ENCODE data around the gene AKAIN1. TPM values are rescaled to one million over a fixed set of nuclear protein-coding genes. Genes with fewer than 3 reads are reported as not detected.

Gene AKAIN1
- total and polyA plus RNA-seq, 12 donors: 0.28 to 9.7 (median 3.8) TPM; not detected in 4

DNA sequence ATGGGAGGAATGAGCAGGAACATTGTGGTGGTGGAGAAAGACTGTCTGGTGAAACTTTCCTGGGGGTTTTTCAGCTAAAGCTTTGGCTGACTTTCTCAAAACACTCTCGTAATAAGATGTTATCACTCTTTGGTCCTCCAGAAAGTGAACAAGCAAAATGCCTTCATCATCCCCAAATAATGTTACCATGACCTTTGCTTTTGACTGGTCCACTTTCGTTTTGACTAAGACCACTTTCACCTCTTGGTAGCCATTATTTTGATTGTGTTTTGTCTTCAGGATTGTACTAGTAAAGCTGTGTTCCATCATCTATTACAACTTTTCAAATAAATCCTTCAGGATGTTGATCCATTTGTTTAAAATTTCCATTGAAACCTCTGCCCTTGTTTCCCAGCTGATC lies 103.2 kb downstream of the AKAIN1 start:
- H3K9me3 ChIP-seq (replicated peaks in 1 of 3): no peaks in the 10 kb centered on the region
- intact Hi-C loops (cut with DNase I): no loop called here
- no peak for TF ChIP-seq POLR2A (IDR thresholded peaks at IDR 0.05)
- TF ChIP-seq, protein P1, sequence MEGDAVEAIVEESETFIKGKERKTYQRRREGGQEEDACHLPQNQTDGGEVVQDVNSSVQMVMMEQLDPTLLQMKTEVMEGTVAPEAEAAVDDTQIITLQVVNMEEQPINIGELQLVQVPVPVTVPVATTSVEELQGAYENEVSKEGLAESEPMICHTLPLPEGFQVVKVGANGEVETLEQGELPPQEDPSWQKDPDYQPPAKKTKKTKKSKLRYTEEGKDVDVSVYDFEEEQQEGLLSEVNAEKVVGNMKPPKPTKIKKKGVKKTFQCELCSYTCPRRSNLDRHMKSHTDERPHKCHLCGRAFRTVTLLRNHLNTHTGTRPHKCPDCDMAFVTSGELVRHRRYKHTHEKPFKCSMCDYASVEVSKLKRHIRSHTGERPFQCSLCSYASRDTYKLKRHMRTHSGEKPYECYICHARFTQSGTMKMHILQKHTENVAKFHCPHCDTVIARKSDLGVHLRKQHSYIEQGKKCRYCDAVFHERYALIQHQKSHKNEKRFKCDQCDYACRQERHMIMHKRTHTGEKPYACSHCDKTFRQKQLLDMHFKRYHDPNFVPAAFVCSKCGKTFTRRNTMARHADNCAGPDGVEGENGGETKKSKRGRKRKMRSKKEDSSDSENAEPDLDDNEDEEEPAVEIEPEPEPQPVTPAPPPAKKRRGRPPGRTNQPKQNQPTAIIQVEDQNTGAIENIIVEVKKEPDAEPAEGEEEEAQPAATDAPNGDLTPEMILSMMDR (IDR thresholded peaks at IDR 0.05): no peak
- no peaks in the 10 kb centered on the region for H3K27me3 ChIP-seq
- DNase-seq: no peak
- no peak overlapping the region for H3K4me3 ChIP-seq
- 49 to 74% (median 58%) methylated on average over 2 of the region's 2 CpGs for WGBS, 4 donors
- H3K27ac ChIP-seq: no peak overlapping the region
- H3K4me1 ChIP-seq (replicated peaks in 1 of 2): no peaks in the 10 kb centered on the region
- no peaks in the 10 kb centered on the region for H3K36me3 ChIP-seq (replicated peaks in 1 of 2)

Other genes starting within 250 kb of the AKAIN1 start
- 10 to 100 TPM in 6 of 9 donors, 1 to 10 TPM in 3; 5.9 to 16.4 (median 11.2) TPM for gene ZBTB14, start 98.5 kb upstream of the AKAIN1 start, total RNA-seq
- gene ZBTB14, start 98.5 kb upstream of the AKAIN1 start, polyA plus RNA-seq: 10 to 100 TPM in 1 of 3 donors, 1 to 10 TPM in 2; 6.0 to 14.7 (median 6.9) TPM

Measured in adrenal gland (tissue), 12 donors.